ENCODE results near the gene IGFBPL1. TPM values are rescaled to one million over a fixed set of nuclear protein-coding genes. Genes with fewer than 3 reads are reported as not detected.
"Not testable (repeated sequence)": the region's sequence is repeated elsewhere in the genome, so short reads cannot be mapped to it uniquely, and the experiment has no call there.

IGFBPL1 gene
- not detected in 2 replicates for total RNA-seq

DNA sequence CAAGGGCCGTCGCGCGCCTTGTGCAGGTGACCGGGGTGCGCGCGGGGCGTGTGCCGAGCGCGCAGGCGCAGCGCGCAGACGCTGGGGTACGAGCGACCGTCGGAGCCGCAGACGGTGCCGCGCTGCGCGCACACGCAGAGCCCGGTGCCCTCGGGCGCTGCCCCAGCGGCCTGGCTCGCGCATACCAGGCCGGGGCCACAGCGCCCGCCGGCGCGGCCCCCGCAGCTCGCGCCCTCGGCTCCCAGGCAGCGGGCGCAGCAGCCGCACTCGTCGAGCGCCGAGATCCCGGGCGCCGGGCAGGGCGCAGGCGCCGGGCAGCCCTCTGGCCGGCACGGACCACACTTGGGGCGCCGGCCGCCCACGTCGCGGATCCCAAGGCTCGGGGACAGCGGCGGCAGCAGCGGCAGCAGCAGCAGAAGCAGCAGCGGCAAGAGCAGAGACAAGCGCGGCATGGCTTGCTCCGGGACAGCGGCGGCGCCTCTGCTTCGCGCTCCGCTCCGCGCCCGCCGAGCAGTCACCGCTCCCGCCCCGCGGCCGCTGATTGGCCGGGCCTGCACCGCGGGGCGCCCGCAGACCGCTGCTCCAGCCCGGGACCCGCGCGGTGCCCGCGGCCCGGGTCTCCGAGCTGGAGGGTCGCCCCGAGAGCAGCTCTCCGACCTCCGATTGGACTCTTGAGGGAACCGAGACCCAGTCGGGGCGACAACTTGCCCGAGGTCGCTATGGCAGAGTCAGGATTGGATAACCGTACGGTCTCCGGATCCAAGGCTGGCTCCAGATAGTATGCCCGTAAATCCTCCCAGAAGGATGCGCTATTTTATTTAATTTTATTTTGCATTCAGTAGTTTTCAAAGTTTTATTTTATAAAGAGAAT lies at the start of gene IGFBPL1:
TSS of gene IGFBPL1 (minus strand) at position 482 of the 871 bp plus-strand sequence. CDS start at position 452, 30 bp downstream.
- H3K27me3 ChIP-seq (ENCODE audit: control insufficient read depth, insufficient read depth, low read length): peaks cover 5% of the 10 kb centered on the region
- H3K36me3 ChIP-seq (ENCODE audit: control insufficient read depth, insufficient read depth, low read length): no peaks in the 10 kb centered on the region
- DNase-seq (ENCODE audit: low read depth) (no peak), FAIRE-seq (no peak)
- peak within 1 kb of the TSS; percentile 31 for H3K4me3 ChIP-seq (ENCODE audit: low read depth, low read length)
- TF ChIP-seq, protein P1, sequence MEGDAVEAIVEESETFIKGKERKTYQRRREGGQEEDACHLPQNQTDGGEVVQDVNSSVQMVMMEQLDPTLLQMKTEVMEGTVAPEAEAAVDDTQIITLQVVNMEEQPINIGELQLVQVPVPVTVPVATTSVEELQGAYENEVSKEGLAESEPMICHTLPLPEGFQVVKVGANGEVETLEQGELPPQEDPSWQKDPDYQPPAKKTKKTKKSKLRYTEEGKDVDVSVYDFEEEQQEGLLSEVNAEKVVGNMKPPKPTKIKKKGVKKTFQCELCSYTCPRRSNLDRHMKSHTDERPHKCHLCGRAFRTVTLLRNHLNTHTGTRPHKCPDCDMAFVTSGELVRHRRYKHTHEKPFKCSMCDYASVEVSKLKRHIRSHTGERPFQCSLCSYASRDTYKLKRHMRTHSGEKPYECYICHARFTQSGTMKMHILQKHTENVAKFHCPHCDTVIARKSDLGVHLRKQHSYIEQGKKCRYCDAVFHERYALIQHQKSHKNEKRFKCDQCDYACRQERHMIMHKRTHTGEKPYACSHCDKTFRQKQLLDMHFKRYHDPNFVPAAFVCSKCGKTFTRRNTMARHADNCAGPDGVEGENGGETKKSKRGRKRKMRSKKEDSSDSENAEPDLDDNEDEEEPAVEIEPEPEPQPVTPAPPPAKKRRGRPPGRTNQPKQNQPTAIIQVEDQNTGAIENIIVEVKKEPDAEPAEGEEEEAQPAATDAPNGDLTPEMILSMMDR (IDR thresholded peaks at IDR 0.05; ENCODE audit: insufficient read depth, low read length, severe bottlenecking): no peak

DNA sequence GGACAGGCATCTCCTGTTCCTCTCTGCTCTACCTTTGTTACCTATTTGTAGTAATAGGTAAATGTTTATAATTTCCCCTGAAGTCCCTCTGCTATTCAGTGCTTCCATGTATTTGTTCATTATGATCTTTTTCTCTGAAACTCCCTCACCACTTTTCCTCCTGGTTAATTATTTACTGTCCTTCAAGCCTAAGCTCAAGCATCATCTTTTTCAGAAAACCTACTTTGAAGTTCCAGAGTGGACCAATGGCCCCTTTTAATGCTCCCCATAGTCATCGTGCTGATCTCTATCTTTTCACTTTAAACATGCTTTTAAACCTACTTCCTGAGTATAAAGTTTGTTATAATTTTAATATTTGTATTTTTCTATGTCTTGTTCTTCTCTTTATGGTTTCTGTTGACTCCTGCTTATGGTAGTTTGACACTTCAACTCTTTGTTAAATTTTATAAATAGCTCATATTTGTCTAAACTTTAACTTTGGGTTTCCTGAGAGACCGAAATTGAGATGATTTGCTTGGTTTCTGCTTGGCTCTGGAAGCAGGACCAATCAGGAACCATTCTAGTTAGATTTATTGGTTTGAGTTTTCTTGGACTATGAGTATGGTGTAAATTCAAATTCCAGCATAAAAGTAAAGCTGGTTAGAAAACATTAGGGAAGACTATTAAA lies 48.5 kb upstream of the IGFBPL1 start:
- FAIRE-seq; H3K27me3 ChIP-seq (ENCODE audit: control insufficient read depth, insufficient read depth, low read length); H3K36me3 ChIP-seq (ENCODE audit: control insufficient read depth, insufficient read depth, low read length); DNase-seq (ENCODE audit: low read depth); H3K4me3 ChIP-seq (ENCODE audit: low read depth, low read length): not testable (repeated sequence)

DNA sequence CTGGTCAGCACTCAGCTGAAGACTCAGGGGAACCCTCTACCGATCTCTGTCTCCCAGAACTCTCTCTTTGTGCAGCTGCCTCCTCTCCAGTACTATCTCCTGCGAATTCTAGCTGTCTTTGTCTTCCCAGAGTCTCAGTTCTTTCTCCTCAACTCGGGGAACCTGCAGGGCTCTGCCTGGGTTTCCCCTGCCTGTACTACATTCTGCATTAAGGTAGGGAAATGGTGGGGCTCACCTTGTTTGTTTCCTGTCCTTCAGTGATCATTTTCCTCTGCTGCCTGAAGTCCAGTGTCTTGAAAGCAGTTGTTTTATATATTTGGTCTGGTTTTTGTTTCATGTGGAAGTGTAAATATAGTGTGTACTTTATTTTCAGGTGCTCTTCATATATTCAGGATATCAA lies 43.1 kb upstream of the IGFBPL1 start:
- H3K4me3 ChIP-seq (ENCODE audit: low read depth, low read length): no peak overlapping the region
- no peaks in the 10 kb centered on the region for H3K36me3 ChIP-seq (ENCODE audit: control insufficient read depth, insufficient read depth, low read length)
- DNase-seq (ENCODE audit: low read depth): no peak
- no peaks in the 10 kb centered on the region for H3K27me3 ChIP-seq (ENCODE audit: control insufficient read depth, insufficient read depth, low read length)
- TF ChIP-seq, protein P1 (IDR thresholded peaks at IDR 0.05; ENCODE audit: insufficient read depth, low read length, severe bottlenecking): no peak
- no peak for FAIRE-seq

DNA sequence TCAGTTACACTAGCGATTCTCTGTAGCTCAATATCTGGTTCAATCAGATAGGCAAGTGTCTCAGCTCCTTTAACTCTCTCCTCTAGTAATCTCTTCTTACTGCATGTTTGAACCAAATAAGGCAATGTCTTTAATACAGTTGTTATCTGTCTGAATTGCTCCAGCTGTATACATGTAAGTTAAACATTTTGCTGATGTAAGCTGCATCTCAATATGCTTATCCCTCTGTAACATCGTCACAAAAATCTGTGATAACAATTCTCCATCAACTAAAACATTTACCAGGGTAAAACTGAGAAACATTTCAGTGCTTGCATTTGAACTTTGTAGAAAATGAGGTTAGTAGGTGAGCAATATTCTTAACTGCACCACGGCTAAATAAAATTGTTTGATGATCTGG lies 29.6 kb upstream of the IGFBPL1 start:
- no peak for FAIRE-seq
- no peak overlapping the region for H3K4me3 ChIP-seq (ENCODE audit: low read depth, low read length)
- H3K27me3 ChIP-seq (ENCODE audit: control insufficient read depth, insufficient read depth, low read length): no peaks in the 10 kb centered on the region
- no peak for DNase-seq (ENCODE audit: low read depth)
- H3K36me3 ChIP-seq (ENCODE audit: control insufficient read depth, insufficient read depth, low read length): no peaks in the 10 kb centered on the region
- TF ChIP-seq, protein P1 (IDR thresholded peaks at IDR 0.05; ENCODE audit: insufficient read depth, low read length, severe bottlenecking): no peak

DNA sequence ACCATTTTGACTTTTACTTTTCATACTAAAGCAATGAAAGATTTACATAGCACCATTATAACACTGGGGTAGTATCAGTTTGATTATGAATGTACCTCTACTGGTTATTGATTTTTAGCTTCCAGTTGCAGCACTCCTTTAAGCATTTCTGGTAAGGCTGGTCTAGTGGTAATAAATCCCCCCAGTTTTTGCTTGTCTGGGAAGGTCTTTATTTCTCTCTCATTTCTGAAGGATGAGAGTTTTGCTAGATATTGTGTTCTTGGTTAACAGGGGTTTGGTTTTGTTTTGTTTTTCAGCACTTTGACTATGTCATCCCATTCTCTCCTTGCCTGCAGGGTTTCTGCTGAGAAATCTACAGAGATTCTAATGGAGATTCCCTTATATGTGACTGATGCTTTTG lies 26.9 kb upstream of the IGFBPL1 start:
- Histone ChIP-seq H3K4me3 (ENCODE audit: low read depth, low read length) (no peak overlapping the region), H3K27me3 (ENCODE audit: control insufficient read depth, insufficient read depth, low read length) (no peaks in the 10 kb centered on the region), H3K36me3 (ENCODE audit: control insufficient read depth, insufficient read depth, low read length) (no peaks in the 10 kb centered on the region)
- DNase-seq (ENCODE audit: low read depth) (no peak), FAIRE-seq (no peak)
- TF ChIP-seq, protein P1 (IDR thresholded peaks at IDR 0.05; ENCODE audit: insufficient read depth, low read length, severe bottlenecking): no peak

DNA sequence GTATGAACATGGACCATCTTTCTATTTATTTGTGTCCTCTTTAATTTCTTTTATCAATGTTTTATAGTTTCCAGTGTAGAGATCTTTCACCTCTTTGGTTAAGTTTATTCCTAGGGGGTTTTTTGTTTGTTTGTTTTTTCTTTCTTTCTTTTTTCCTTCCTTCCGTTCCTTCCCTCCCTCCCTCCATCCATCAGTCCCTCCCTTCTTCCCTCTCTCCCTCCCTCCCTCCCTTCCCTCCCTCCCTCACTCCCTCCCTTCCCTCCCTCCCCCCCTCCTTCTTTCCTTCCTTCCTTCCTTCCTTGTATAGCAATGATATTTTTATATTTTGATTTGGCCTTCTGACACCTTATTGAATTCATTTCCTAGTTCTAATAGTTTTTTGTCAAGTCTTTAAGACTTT lies 23.4 kb upstream of the IGFBPL1 start:
- Histone ChIP-seq H3K4me3 (ENCODE audit: low read depth, low read length) (no peak overlapping the region), H3K27me3 (ENCODE audit: control insufficient read depth, insufficient read depth, low read length) (no peaks in the 10 kb centered on the region), H3K36me3 (ENCODE audit: control insufficient read depth, insufficient read depth, low read length) (no peaks in the 10 kb centered on the region)
- DNase-seq (ENCODE audit: low read depth): no peak
- FAIRE-seq: no peak
- TF ChIP-seq, protein P1 (IDR thresholded peaks at IDR 0.05; ENCODE audit: insufficient read depth, low read length, severe bottlenecking): no peak
